ENCODE results near the gene GPR152. TPM values are rescaled to one million over a fixed set of nuclear protein-coding genes. Genes with fewer than 3 reads are reported as not detected.

The GPR152 gene
- total and polyA plus RNA-seq, 2 of the 8 experiments (the other 6 are each of a cell fraction or from before 2014, with no cell fraction given), result not detected

GRCh38 chr11:67407688-67408163, 44.8 kb downstream of the GPR152 start (continued):
- TF ChIP-seq CHD7 (IDR thresholded peaks at IDR 0.05; ENCODE audit: insufficient replicate concordance, low read length), result no peak
- no peak for TF ChIP-seq USF2 (IDR thresholded peaks at IDR 0.05; ENCODE audit: low read length)
- TF ChIP-seq SP1 (IDR thresholded peaks at IDR 0.05; ENCODE audit: low read depth, low read length), result no peak
- no peak for TF ChIP-seq TCF12 (IDR thresholded peaks at IDR 0.05; ENCODE audit: low read depth, low read length)
- no peak for TF ChIP-seq CBX8 (IDR thresholded peaks at IDR 0.05; ENCODE audit: borderline replicate concordance, low read depth, low read length)
- no peak for TF ChIP-seq NANOG (IDR thresholded peaks at IDR 0.05; ENCODE audit: insufficient read depth, low read depth, low read length, poor library complexity, severe bottlenecking)
- no peak for TF ChIP-seq BRCA1 (IDR thresholded peaks at IDR 0.05; ENCODE audit: low read depth, low read length)
- no peak for TF ChIP-seq JUND (IDR thresholded peaks at IDR 0.05; ENCODE audit: low read length)
- TF ChIP-seq RXRA (IDR thresholded peaks at IDR 0.05; ENCODE audit: insufficient read depth, low read depth, low read length), result no peak
- no peak for TF ChIP-seq YY1 (IDR thresholded peaks at IDR 0.05; ENCODE audit: low read depth, low read length)

Data from H1 (cell line).